ENCODE results near the gene LCN6. TPM values are rescaled to one million over a fixed set of nuclear protein-coding genes. Genes with fewer than 3 reads are reported as not detected.
A peak's percentile ranks its signal among the peaks of the same experiment; 100 is the strongest.
"Not testable (repeated sequence)": the region's sequence is repeated elsewhere in the genome, so short reads cannot be mapped to it uniquely, and the experiment has no call there.

LCN6 gene
- total RNA-seq, 1 donor from 2014 or later = 12.8 TPM

- DNase-seq (ENCODE audit: low spot score) = no peak
Measured at GRCh38 chr9:136710543-136710942, 37.8 kb downstream of the LCN6 start.

- DNase-seq (ENCODE audit: low spot score) = no peak
Measured at GRCh38 chr9:136709454-136710109, 38.7 kb downstream of the LCN6 start.

GRCh38 chr9:136707849-136708517 is 40.3 kb downstream of the LCN6 start:
- no peak for DNase-seq (ENCODE audit: low spot score)

- no peak for DNase-seq (ENCODE audit: low spot score)
Measured at GRCh38 chr9:136707011-136707410, 41.3 kb downstream of the LCN6 start.

GRCh38 chr9:136705564-136705963 is 42.8 kb downstream of the LCN6 start:
- DNase-seq (ENCODE audit: low spot score) = no peak

- DNase-seq (ENCODE audit: low spot score) = not testable (repeated sequence)
Measured at GRCh38 chr9:136704741-136705140, 43.6 kb downstream of the LCN6 start.

- no peak for DNase-seq (ENCODE audit: low spot score)
Measured at GRCh38 chr9:136703276-136703860, 45.0 kb downstream of the LCN6 start.

- DNase-seq (ENCODE audit: low spot score) = no peak
Measured at GRCh38 chr9:136701668-136702053, 46.7 kb downstream of the LCN6 start.

GRCh38 chr9:136700959-136701667 is 47.2 kb downstream of the LCN6 start:
- no peak for DNase-seq (ENCODE audit: low spot score)

- DNase-seq (ENCODE audit: low spot score) = no peak
Measured at GRCh38 chr9:136700304-136700703, 48.0 kb downstream of the LCN6 start.

GRCh38 chr9:136698635-136699246 is 49.6 kb downstream of the LCN6 start:
- no peak for DNase-seq (ENCODE audit: low spot score)

GRCh38 chr9:136697821-136698526 is 50.4 kb downstream of the LCN6 start:
- DNase-seq (ENCODE audit: low spot score) = no peak

- no peak for DNase-seq (ENCODE audit: low spot score)
Measured at GRCh38 chr9:136697146-136697820, 51.0 kb downstream of the LCN6 start.

- no peak for DNase-seq (ENCODE audit: low spot score)
Measured at GRCh38 chr9:136696502-136696901, 51.8 kb downstream of the LCN6 start.

GRCh38 chr9:136695955-136696354 is 52.4 kb downstream of the LCN6 start:
- DNase-seq (ENCODE audit: low spot score) = no peak

GRCh38 chr9:136695435-136695895 is 52.9 kb downstream of the LCN6 start:
- DNase-seq (ENCODE audit: low spot score) = peak; percentile 86

- DNase-seq (ENCODE audit: low spot score) = no peak
Measured at GRCh38 chr9:136694872-136695247, 53.5 kb downstream of the LCN6 start.

GRCh38 chr9:136694163-136694871 is 54.0 kb downstream of the LCN6 start:
- DNase-seq (ENCODE audit: low spot score) = no peak
